HG02884 (cell line): ENCODE measurements around the gene ENTHD1.

Experiments used
- ATAC-seq: cut with Tn5 transposase; IDR thresholded peaks from one replicate; pipeline ENCODE4 v1.9.1; 2021; ENCODE audit warnings: mild to moderate bottlenecking, moderate library complexity; ENCODE audit not compliant: unreplicated experiment

Gene ENTHD1

DNA sequence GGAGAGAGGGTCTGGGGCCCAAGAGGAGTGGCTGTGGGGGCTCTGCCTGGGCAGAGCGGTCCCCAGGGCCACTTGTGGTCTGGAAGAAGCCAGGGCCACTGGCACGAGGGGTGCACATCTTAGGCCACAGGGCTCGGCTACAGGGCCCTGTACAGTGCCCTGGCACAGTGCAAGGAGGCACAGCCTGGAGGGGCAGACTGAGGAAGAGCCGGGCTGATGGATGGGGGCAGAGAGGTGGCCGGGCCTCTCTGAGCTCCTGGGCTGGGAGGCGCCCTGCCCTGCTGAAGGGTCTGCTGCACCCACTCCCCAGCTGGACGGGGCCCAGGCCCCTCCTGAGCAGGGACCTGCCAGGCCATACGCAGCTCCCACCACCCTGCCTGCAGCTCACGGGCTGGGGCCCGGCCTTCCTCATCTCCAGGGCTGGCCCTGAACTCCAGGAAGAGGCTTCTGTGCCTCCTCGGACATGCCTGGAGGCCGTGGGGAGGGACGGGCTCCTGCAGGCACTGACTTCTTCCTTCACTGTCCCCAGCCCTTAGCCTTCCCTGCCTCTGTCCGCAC, 199.5 kb downstream of the ENTHD1 start:
- ATAC-seq = no peak
